Breast epithelium (tissue), 4 donors: ENCODE results near the gene GNAI1. TPM values are rescaled to one million over a fixed set of nuclear protein-coding genes. Genes with fewer than 3 reads are reported as not detected.

ENCODE experiments used
- DNase-seq, 2 donors: peaks; one replicate each; pipeline ENCODE4 v3.0.0-alpha.2; 2019; ENCODE audit warnings: low spot score in 2 of 2
- H3K27ac ChIP-seq, 2 donors: fragments of 200-600 bp; sonication (generic) in 1 of 2; one replicate each; pipeline ENCODE4 v1.5.1; 2016 to 2019; ENCODE audit warnings: mild to moderate bottlenecking in 1 of 2
- H3K27me3 ChIP-seq, 2 donors: fragments of 200-600 bp; sonication (generic) in 1 of 2; one replicate each; pipeline versions ENCODE4 v1.5.1 to v1.6.0; 2017 to 2019; ENCODE audit warnings: control low read depth in 1 of 2, mild to moderate bottlenecking in 1 of 2
- H3K36me3 ChIP-seq: fragments of 200-600 bp; one replicate; pipeline ENCODE4 v1.5.1; 2019
- H3K4me1 ChIP-seq, 2 donors: fragments of 200-600 bp; sonication (generic); one replicate each; pipeline ENCODE4 v1.5.1; 2016 to 2019; ENCODE audit warnings: control low read depth in 1 of 2
- H3K4me3 ChIP-seq, 3 donors: fragments of 200-600 bp; sonication (generic); 1 replicate in 2 of 3; 2 replicates in 1 of 3; pipeline ENCODE4 v1.5.1; 2016 to 2019; ENCODE audit warnings: mild to moderate bottlenecking in 3 of 3, moderate library complexity in 2 of 3
- H3K9me3 ChIP-seq, 2 donors: fragments of 200-600 bp; sonication (generic) in 1 of 2; one replicate each; pipeline ENCODE4 v1.5.1; 2016 to 2019; ENCODE audit warnings: control low read depth in 1 of 2
- POLR2A ChIP-seq: fragments of 450-650 bp; IDR thresholded peaks from one replicate; pipeline ENCODE4 v1.6.1; 2016; ENCODE audit warnings: antibody characterized with exemption, mild to moderate bottlenecking, moderate library complexity
- POLR2AphosphoS5 ChIP-seq, 3 donors: sonication (generic); formaldehyde crosslinking; IDR thresholded peaks; one replicate each; pipeline ENCODE4 v1.6.1; 2017; ENCODE audit warnings: antibody characterized with exemption in 3 of 3
- intact Hi-C: fragments of 100-400 bp; cut with DNase I; formaldehyde crosslinking; loops from one replicate; pipeline ENCODE4 v1.15.1; 2023; ENCODE audit warnings: low total_unique reads
- total RNA-seq, 3 donors: library from RNA; depleted of rRNA; stranded (reverse); fragments of >200 nt; gene quantifications; one replicate each; pipeline ENCODE4 v1.1.0, GENCODE V29; 2016
- TF ChIP-seq, protein P1 (sequence below), 3 donors: fragments of 450-650 bp; IDR thresholded peaks; one replicate each; pipeline ENCODE4 v1.5.1; 2016 to 2017; ENCODE audit warnings: antibody characterized with exemption in 3 of 3, mild to moderate bottlenecking in 3 of 3, moderate library complexity in 3 of 3

The GNAI1 gene
- total RNA-seq, 3 donors from 2014 or later, result 25.6 to 75.2 (median 27.5) TPM

GRCh38 chr7:80226629-80227028 lies 92.0 kb downstream of the GNAI1 start:
- no peaks in the 10 kb centered on the region for H3K9me3 ChIP-seq
- H3K27ac ChIP-seq, result no peak overlapping the region
- no peaks in the 10 kb centered on the region for H3K4me1 ChIP-seq
- intact Hi-C loops, result no loop called here
- TF ChIP-seq POLR2AphosphoS5 (IDR thresholded peaks at IDR 0.05) (no peak), POLR2A (no peak)
- TF ChIP-seq, protein P1, sequence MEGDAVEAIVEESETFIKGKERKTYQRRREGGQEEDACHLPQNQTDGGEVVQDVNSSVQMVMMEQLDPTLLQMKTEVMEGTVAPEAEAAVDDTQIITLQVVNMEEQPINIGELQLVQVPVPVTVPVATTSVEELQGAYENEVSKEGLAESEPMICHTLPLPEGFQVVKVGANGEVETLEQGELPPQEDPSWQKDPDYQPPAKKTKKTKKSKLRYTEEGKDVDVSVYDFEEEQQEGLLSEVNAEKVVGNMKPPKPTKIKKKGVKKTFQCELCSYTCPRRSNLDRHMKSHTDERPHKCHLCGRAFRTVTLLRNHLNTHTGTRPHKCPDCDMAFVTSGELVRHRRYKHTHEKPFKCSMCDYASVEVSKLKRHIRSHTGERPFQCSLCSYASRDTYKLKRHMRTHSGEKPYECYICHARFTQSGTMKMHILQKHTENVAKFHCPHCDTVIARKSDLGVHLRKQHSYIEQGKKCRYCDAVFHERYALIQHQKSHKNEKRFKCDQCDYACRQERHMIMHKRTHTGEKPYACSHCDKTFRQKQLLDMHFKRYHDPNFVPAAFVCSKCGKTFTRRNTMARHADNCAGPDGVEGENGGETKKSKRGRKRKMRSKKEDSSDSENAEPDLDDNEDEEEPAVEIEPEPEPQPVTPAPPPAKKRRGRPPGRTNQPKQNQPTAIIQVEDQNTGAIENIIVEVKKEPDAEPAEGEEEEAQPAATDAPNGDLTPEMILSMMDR (IDR thresholded peaks at IDR 0.05), result no peak
- H3K27me3 ChIP-seq, result no peaks in the 10 kb centered on the region
- no peaks in the 10 kb centered on the region for H3K36me3 ChIP-seq
- no peak for DNase-seq
- no peak overlapping the region for H3K4me3 ChIP-seq

GRCh38 chr7:80230327-80230726 lies 95.7 kb downstream of the GNAI1 start:
- no peak overlapping the region for H3K4me3 ChIP-seq
- TF ChIP-seq POLR2A, result no peak
- TF ChIP-seq POLR2AphosphoS5 (IDR thresholded peaks at IDR 0.05), result no peak
- TF ChIP-seq, protein P1 (IDR thresholded peaks at IDR 0.05), result no peak
- H3K27me3 ChIP-seq, result no peaks in the 10 kb centered on the region
- H3K27ac ChIP-seq, result no peak overlapping the region
- no peaks in the 10 kb centered on the region for H3K36me3 ChIP-seq
- DNase-seq, result no peak
- intact Hi-C loops, result no loop called here
- no peaks in the 10 kb centered on the region for H3K4me1 ChIP-seq
- H3K9me3 ChIP-seq, result no peaks in the 10 kb centered on the region

GRCh38 chr7:80231707-80232106 lies 97.1 kb downstream of the GNAI1 start:
- Histone ChIP-seq H3K4me1 (no peaks in the 10 kb centered on the region), H3K36me3 (no peaks in the 10 kb centered on the region), H3K4me3 (no peak overlapping the region), H3K27me3 (no peaks in the 10 kb centered on the region), H3K27ac (no peak overlapping the region), H3K9me3 (no peaks in the 10 kb centered on the region)
- TF ChIP-seq POLR2AphosphoS5 (IDR thresholded peaks at IDR 0.05), result no peak
- TF ChIP-seq POLR2A, result no peak
- TF ChIP-seq, protein P1 (IDR thresholded peaks at IDR 0.05), result no peak
- DNase-seq, result no peak
- intact Hi-C loops, result no loop called here

DNA sequence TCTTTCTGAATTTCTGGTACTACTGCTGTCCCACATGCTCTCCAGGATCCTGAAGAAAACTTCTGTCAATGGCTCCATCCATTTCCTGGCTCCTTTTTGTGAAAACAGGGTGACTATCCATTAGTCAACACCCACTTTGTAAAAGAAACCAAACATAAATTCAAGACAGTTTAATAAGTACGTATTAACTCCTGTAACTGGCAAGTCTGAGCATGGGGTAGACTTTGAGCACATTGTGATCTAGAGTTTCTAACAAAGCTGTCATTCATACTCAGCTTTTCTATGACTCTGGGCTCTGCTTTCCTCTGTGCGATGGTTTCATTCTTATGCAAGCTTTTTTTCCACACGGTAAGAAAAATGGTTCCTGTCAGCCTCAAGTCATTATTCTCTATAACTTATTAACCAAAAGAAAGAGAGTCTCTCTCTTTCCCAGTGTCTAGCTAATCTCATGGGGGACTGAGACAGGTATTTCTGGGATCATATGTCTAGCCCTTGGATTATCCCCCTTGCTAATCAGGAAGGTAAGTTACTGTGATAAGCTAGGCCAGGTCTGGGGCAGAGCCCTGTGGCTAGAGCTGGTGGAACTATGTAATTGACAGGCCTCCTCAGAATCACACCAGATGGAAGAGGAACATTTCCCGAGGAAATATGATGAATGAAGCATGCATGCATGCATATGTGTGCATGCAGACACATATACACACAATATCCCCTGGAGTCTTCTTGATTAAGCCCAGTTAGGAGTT lies 98.5 kb downstream of the GNAI1 start:
- intact Hi-C loops, result no loop called here
- TF ChIP-seq, protein P1 (IDR thresholded peaks at IDR 0.05), result no peak
- no peak for TF ChIP-seq POLR2A
- no peak for TF ChIP-seq POLR2AphosphoS5 (IDR thresholded peaks at IDR 0.05)
- no peaks in the 10 kb centered on the region for H3K9me3 ChIP-seq
- no peaks in the 10 kb centered on the region for H3K27me3 ChIP-seq
- no peaks in the 10 kb centered on the region for H3K4me1 ChIP-seq
- no peak overlapping the region for H3K27ac ChIP-seq
- H3K4me3 ChIP-seq, result no peak overlapping the region
- no peak for DNase-seq
- no peaks in the 10 kb centered on the region for H3K36me3 ChIP-seq

GRCh38 chr7:80235334-80235733 lies 100.7 kb downstream of the GNAI1 start:
- Histone ChIP-seq H3K36me3 (no peaks in the 10 kb centered on the region), H3K27ac (no peak overlapping the region), H3K4me1 (no peaks in the 10 kb centered on the region), H3K27me3 (no peaks in the 10 kb centered on the region), H3K4me3 (no peak overlapping the region), H3K9me3 (no peaks in the 10 kb centered on the region)
- intact Hi-C loops, result no loop called here
- DNase-seq, result no peak
- no peak for TF ChIP-seq POLR2A
- TF ChIP-seq, protein P1 (IDR thresholded peaks at IDR 0.05), result no peak
- no peak for TF ChIP-seq POLR2AphosphoS5 (IDR thresholded peaks at IDR 0.05)
